ENCODE data around the gene RASGRP4.

The RASGRP4 gene

GRCh38 chr19:38388349-38389100 is 37.5 kb downstream of the RASGRP4 start, which contains the start of gene SPRED3:
TSS of gene SPRED3 (plus strand) at chr19:38388697. CDS start at chr19:38390303, 1,606 bp downstream.
- peak; percentile 3 for ATAC-seq (replicated peaks)
- DNase-seq, result no peak
- Mint-ChIP-seq H3K27ac (peak within 1 kb of the TSS; percentile 69 to 72), H3K27me3 (no peaks in the 10 kb centered on the region), H3K9me3 (no peaks in the 10 kb centered on the region), H3K36me3 (ENCODE audit: insufficient read depth) (peaks cover 18% of the 10 kb centered on the region), H3K4me3 (peak within 1 kb of the TSS; percentile 83 to 85), H3K4me1 (ENCODE audit: low read depth in 2 of 2) (peaks cover 11 to 12% of the 10 kb centered on the region in 2 donors)

- DNase-seq (peak; percentile 74 to 78 (median 76)), ATAC-seq (replicated peaks) (peak; percentile 74)
- H3K4me1 Mint-ChIP-seq (ENCODE audit: low read depth in 2 of 2), result peaks cover 11 to 12% of the 10 kb centered on the region in 2 donors
- H3K4me3 Mint-ChIP-seq, result peak within 1 kb of the TSS; percentile 83 to 85
- H3K36me3 Mint-ChIP-seq (ENCODE audit: insufficient read depth), result peaks cover 26% of the 10 kb centered on the region
- no peaks in the 10 kb centered on the region for H3K27me3 Mint-ChIP-seq
- H3K9me3 Mint-ChIP-seq, result no peaks in the 10 kb centered on the region
- H3K27ac Mint-ChIP-seq, result peak within 1 kb of the TSS; percentile 69 to 72
Measured at GRCh38 chr19:38387550-38388348, 38.3 kb downstream of the RASGRP4 start, which contains the start of gene GGN. TSS of gene GGN (minus strand) at chr19:38388034. CDS start at chr19:38387261, 773 bp downstream.

- no peaks in the 10 kb centered on the region for H3K9me3 Mint-ChIP-seq
Measured at GRCh38 chr19:38386971-38387549, 39.0 kb downstream of the RASGRP4 start.

GRCh38 chr19:38386300-38386970 is 39.6 kb downstream of the RASGRP4 start:
- Mint-ChIP-seq H3K4me3 (peak overlapping the region; percentile 15 to 37), H3K4me1 (ENCODE audit: low read depth in 2 of 2) (peaks cover 11 to 12% of the 10 kb centered on the region in 2 donors), H3K27me3 (no peaks in the 10 kb centered on the region), H3K36me3 (ENCODE audit: insufficient read depth) (peaks cover 39% of the 10 kb centered on the region), H3K9me3 (no peaks in the 10 kb centered on the region), H3K27ac (peak overlapping the region in 1 of 2 donors; percentile 26)
- no peak for DNase-seq
- ATAC-seq (replicated peaks), result no peak

More at GRCh38 chr19:38386971-38387549, 39.0 kb downstream of the RASGRP4 start:
- ATAC-seq (replicated peaks) (no peak), DNase-seq (no peak)
- peaks cover 11 to 12% of the 10 kb centered on the region in 2 donors for H3K4me1 Mint-ChIP-seq (ENCODE audit: low read depth in 2 of 2)
- peaks cover 33% of the 10 kb centered on the region for H3K36me3 Mint-ChIP-seq (ENCODE audit: insufficient read depth)
- H3K4me3 Mint-ChIP-seq, result peak overlapping the region; percentile 83 to 85
- H3K27ac Mint-ChIP-seq, result peak overlapping the region; percentile 69 to 72
- no peaks in the 10 kb centered on the region for H3K27me3 Mint-ChIP-seq

GRCh38 chr19:38385804-38386257 is 40.2 kb downstream of the RASGRP4 start:
- H3K36me3 Mint-ChIP-seq (ENCODE audit: insufficient read depth), result peaks cover 44% of the 10 kb centered on the region
- no peaks in the 10 kb centered on the region for H3K27me3 Mint-ChIP-seq
- peak overlapping the region in 1 of 2 donors; percentile 37 for H3K4me3 Mint-ChIP-seq
- peak in 1 of 3 experiments; percentile 26 for DNase-seq
- H3K9me3 Mint-ChIP-seq, result no peaks in the 10 kb centered on the region
- peak; percentile 18 for ATAC-seq (replicated peaks)
- peak overlapping the region in 1 of 2 donors; percentile 26 for H3K27ac Mint-ChIP-seq
- peaks cover 11 to 12% of the 10 kb centered on the region in 2 donors for H3K4me1 Mint-ChIP-seq (ENCODE audit: low read depth in 2 of 2)

GRCh38 chr19:38385057-38385803 is 40.8 kb downstream of the RASGRP4 start:
- peaks cover 13 to 14% of the 10 kb centered on the region in 2 donors for H3K4me1 Mint-ChIP-seq (ENCODE audit: low read depth in 2 of 2)
- H3K4me3 Mint-ChIP-seq, result peak overlapping the region in 1 of 2 donors; percentile 49
- H3K9me3 Mint-ChIP-seq, result no peaks in the 10 kb centered on the region
- peaks cover 50% of the 10 kb centered on the region for H3K36me3 Mint-ChIP-seq (ENCODE audit: insufficient read depth)
- DNase-seq (no peak), ATAC-seq (replicated peaks) (no peak)
- peak overlapping the region in 1 of 2 donors; percentile 63 for H3K27ac Mint-ChIP-seq
- no peaks in the 10 kb centered on the region for H3K27me3 Mint-ChIP-seq

- peak overlapping the region in 1 of 2 donors; percentile 49 for H3K4me3 Mint-ChIP-seq
- peak overlapping the region in 1 of 2 donors; percentile 63 for H3K27ac Mint-ChIP-seq
- H3K9me3 Mint-ChIP-seq, result no peaks in the 10 kb centered on the region
- H3K36me3 Mint-ChIP-seq (ENCODE audit: insufficient read depth), result peaks cover 53% of the 10 kb centered on the region
- peaks cover 12 to 15% of the 10 kb centered on the region in 2 donors for H3K4me1 Mint-ChIP-seq (ENCODE audit: low read depth in 2 of 2)
- no peaks in the 10 kb centered on the region for H3K27me3 Mint-ChIP-seq
- ATAC-seq (replicated peaks) (no peak), DNase-seq (no peak)
Measured at GRCh38 chr19:38384209-38385027, 41.6 kb downstream of the RASGRP4 start.

- Mint-ChIP-seq H3K4me1 (ENCODE audit: low read depth in 2 of 2) (peaks cover 13% of the 10 kb centered on the region in 2 donors), H3K36me3 (ENCODE audit: insufficient read depth) (peaks cover 60% of the 10 kb centered on the region), H3K9me3 (no peaks in the 10 kb centered on the region), H3K27ac (no peak overlapping the region), H3K27me3 (no peaks in the 10 kb centered on the region), H3K4me3 (no peak overlapping the region)
- DNase-seq (no peak), ATAC-seq (replicated peaks) (no peak)
Measured at GRCh38 chr19:38383743-38384142, 42.3 kb downstream of the RASGRP4 start.

- peaks cover 65% of the 10 kb centered on the region for H3K36me3 Mint-ChIP-seq (ENCODE audit: insufficient read depth)
Measured at GRCh38 chr19:38383184-38383583, 42.8 kb downstream of the RASGRP4 start.

GRCh38 chr19:38381138-38381537 is 44.9 kb downstream of the RASGRP4 start:
- Mint-ChIP-seq H3K36me3 (ENCODE audit: insufficient read depth) (peaks cover 67% of the 10 kb centered on the region), H3K27ac (no peak overlapping the region), H3K27me3 (no peaks in the 10 kb centered on the region), H3K4me3 (no peak overlapping the region), H3K9me3 (no peaks in the 10 kb centered on the region), H3K4me1 (ENCODE audit: low read depth in 2 of 2) (peaks cover 10 to 11% of the 10 kb centered on the region in 2 donors)
- no peak for DNase-seq
- ATAC-seq (replicated peaks), result no peak

More at GRCh38 chr19:38383184-38383583, 42.8 kb downstream of the RASGRP4 start:
- Mint-ChIP-seq H3K9me3 (no peaks in the 10 kb centered on the region), H3K4me3 (no peak overlapping the region), H3K4me1 (ENCODE audit: low read depth in 2 of 2) (peaks cover 11 to 12% of the 10 kb centered on the region in 2 donors), H3K27me3 (no peaks in the 10 kb centered on the region), H3K27ac (no peak overlapping the region)
- DNase-seq (no peak), ATAC-seq (replicated peaks) (no peak)

GRCh38 chr19:38378866-38379265 is 47.2 kb downstream of the RASGRP4 start:
- H3K4me3 Mint-ChIP-seq, result peak overlapping the region in 1 of 2 donors; percentile 23
- H3K4me1 Mint-ChIP-seq (ENCODE audit: low read depth in 2 of 2), result peaks cover 28 to 31% of the 10 kb centered on the region in 2 donors
- peaks cover 74% of the 10 kb centered on the region for H3K36me3 Mint-ChIP-seq (ENCODE audit: insufficient read depth)
- no peak for DNase-seq
- no peak overlapping the region for H3K27ac Mint-ChIP-seq
- ATAC-seq (replicated peaks), result no peak
- no peaks in the 10 kb centered on the region for H3K27me3 Mint-ChIP-seq
- no peaks in the 10 kb centered on the region for H3K9me3 Mint-ChIP-seq
